Cardiac muscle cell (in vitro differentiated cells and primary cell): ENCODE data around the gene BOLA2B. TPM values are rescaled to one million over a fixed set of nuclear protein-coding genes. Genes with fewer than 3 reads are reported as not detected.
"Not testable (repeated sequence)": the region's sequence is repeated elsewhere in the genome, so short reads cannot be mapped to it uniquely, and the experiment has no call there.

Experiments used
- DNase-seq, 2 donors: peaks; one replicate each; pipeline versions ENCODE4 v3.0.0 to v3.0.0-alpha.2; 2010 to 2017; ENCODE audit warnings: low read depth in 1 of 2, low spot score in 1 of 2
- H3K27ac ChIP-seq: fragments of 200-600 bp; sonication (generic); 2 replicates; pipeline ENCODE4 v1.5.1; 2016
- H3K27me3 ChIP-seq: fragments of 200-600 bp; sonication (generic); 2 replicates; pipeline ENCODE4 v1.6.0; 2016; ENCODE audit warnings: control low read depth
- H3K36me3 ChIP-seq: fragments of 200-600 bp; sonication (generic); 2 replicates; pipeline ENCODE4 v1.5.1; 2016; ENCODE audit warnings: control low read depth
- H3K4me1 ChIP-seq: fragments of 200-600 bp; sonication (generic); 2 replicates; pipeline ENCODE4 v1.8.1; 2017; ENCODE audit warnings: low read depth, mild to moderate bottlenecking, mixed run types
- H3K4me3 ChIP-seq: fragments of 200-600 bp; sonication (generic); 2 replicates; pipeline ENCODE4 v1.5.1; 2016; ENCODE audit warnings: mild to moderate bottlenecking
- H3K9me3 ChIP-seq: fragments of 200-600 bp; sonication (generic); 2 replicates; pipeline ENCODE4 v1.5.1; 2017; ENCODE audit warnings: low read depth, mild to moderate bottlenecking, control low read depth
- CTCF ChIP-seq: IDR thresholded peaks from 2 replicates; pipeline ENCODE4 v1.5.1; 2012; ENCODE audit warnings: low read depth, mild to moderate bottlenecking, low read length
- polyA plus RNA-seq: library from polyadenylated mRNA; unstranded; fragments of >200 nt; fragmentation: Nextera tagmentation; extraction: Ambion mirVana; gene quantifications from 2 replicates; pipeline ENCODE4 v1.2.1, GENCODE V29; 2016
- total RNA-seq: library from RNA; depleted of rRNA; stranded (reverse); fragments of >200 nt; gene quantifications from 2 replicates; pipeline ENCODE4 v1.2.3, GENCODE V29; 2016

Gene BOLA2B
- total and polyA plus RNA-seq, 2 experiments from 2014 or later, result 146 to 254 TPM

- Histone ChIP-seq H3K36me3 (no peaks in the 10 kb centered on the region), H3K27me3 (no peaks in the 10 kb centered on the region), H3K9me3 (no peaks in the 10 kb centered on the region), H3K4me3 (no peak overlapping the region), H3K4me1 (no peaks in the 10 kb centered on the region), H3K27ac (no peak overlapping the region)
- TF ChIP-seq CTCF, result no peak
- DNase-seq, result no peak
Measured at GRCh38 chr16:30179195-30179594, 14.3 kb downstream of the BOLA2B start.

- not testable (repeated sequence) for H3K4me1 ChIP-seq, H3K36me3 ChIP-seq, H3K9me3 ChIP-seq, DNase-seq, H3K27ac ChIP-seq, H3K4me3 ChIP-seq, H3K27me3 ChIP-seq
Measured at GRCh38 chr16:30176876-30177275, 16.6 kb downstream of the BOLA2B start.

- Histone ChIP-seq H3K4me1 (no peaks in the 10 kb centered on the region), H3K4me3 (no peak overlapping the region), H3K27me3 (no peaks in the 10 kb centered on the region), H3K27ac (no peak overlapping the region), H3K36me3 (no peaks in the 10 kb centered on the region), H3K9me3 (no peaks in the 10 kb centered on the region)
- no peak for TF ChIP-seq CTCF
- DNase-seq, result no peak
Measured at GRCh38 chr16:30173054-30173453, 20.4 kb downstream of the BOLA2B start.

GRCh38 chr16:30170145-30170544, 23.3 kb downstream of the BOLA2B start:
- not testable (repeated sequence) for H3K4me3 ChIP-seq, H3K4me1 ChIP-seq, H3K27me3 ChIP-seq, H3K27ac ChIP-seq, H3K9me3 ChIP-seq, H3K36me3 ChIP-seq, DNase-seq

- not testable (repeated sequence) for DNase-seq, H3K9me3 ChIP-seq, H3K27me3 ChIP-seq, H3K36me3 ChIP-seq, H3K4me1 ChIP-seq, H3K4me3 ChIP-seq, H3K27ac ChIP-seq
Measured at GRCh38 chr16:30169416-30169815, 24.1 kb downstream of the BOLA2B start.

- not testable (repeated sequence) for DNase-seq, H3K4me1 ChIP-seq, H3K36me3 ChIP-seq, H3K27me3 ChIP-seq, H3K9me3 ChIP-seq, H3K4me3 ChIP-seq, H3K27ac ChIP-seq
Measured at GRCh38 chr16:30168746-30169145, 24.7 kb downstream of the BOLA2B start.

GRCh38 chr16:30166202-30166902, 27.1 kb downstream of the BOLA2B start:
- Histone ChIP-seq H3K4me3 (no peak overlapping the region), H3K9me3 (no peaks in the 10 kb centered on the region), H3K27ac (no peak overlapping the region), H3K36me3 (no peaks in the 10 kb centered on the region), H3K27me3 (no peaks in the 10 kb centered on the region), H3K4me1 (no peaks in the 10 kb centered on the region)
- TF ChIP-seq CTCF, result no peak
- no peak for DNase-seq

- no peaks in the 10 kb centered on the region for H3K9me3 ChIP-seq
- no peak overlapping the region for H3K27ac ChIP-seq
- DNase-seq, result no peak
- no peak overlapping the region for H3K4me3 ChIP-seq
- H3K4me1 ChIP-seq, result no peaks in the 10 kb centered on the region
- H3K27me3 ChIP-seq, result no peaks in the 10 kb centered on the region
- H3K36me3 ChIP-seq, result no peaks in the 10 kb centered on the region
- no peak for TF ChIP-seq CTCF
Measured at GRCh38 chr16:30163538-30163937, 29.9 kb downstream of the BOLA2B start.
